ENCODE measurements around the gene CHSY1. TPM values are rescaled to one million over a fixed set of nuclear protein-coding genes. Genes with fewer than 3 reads are reported as not detected.
A peak's percentile ranks its signal among the peaks of the same experiment; 100 is the strongest.

CHSY1 gene
- total RNA-seq, 2 experiments from 2014 or later = 44.6 to 46.4 TPM

- no peak for DNase-seq
- Mint-ChIP-seq H3K4me1 (ENCODE audit: low read depth) (peaks cover 21% of the 10 kb centered on the region), H3K27me3 (ENCODE audit: low read depth) (no peaks in the 10 kb centered on the region), H3K9me3 (ENCODE audit: insufficient read depth) (no peaks in the 10 kb centered on the region), H3K27ac (no peak overlapping the region), H3K4me3 (no peak overlapping the region), H3K36me3 (ENCODE audit: low read depth) (peaks cover 60% of the 10 kb centered on the region)
- POLR2A ChIA-PET = no interaction called here
- no peak for ATAC-seq
- CTCF ChIA-PET = interaction anchor here (1.9 to 2.9 kb wide), 2 partner anchors 8 to 22 kb away, joined by 6 to 19 read pairs; no protein-coding TSS in a partner anchor
These were observed 28.2 kb upstream of the CHSY1 start for GRCh38 chr15:101280007-101280406.

GRCh38 chr15:101277943-101278564, 26.2 kb upstream of the CHSY1 start:
- H3K9me3 Mint-ChIP-seq (ENCODE audit: insufficient read depth) = no peaks in the 10 kb centered on the region
- ChIA-PET POLR2A (interaction anchor here (1.1 to 2.0 kb wide), 3 partner anchors 11 to 17 kb away, joined by 3 to 5 read pairs (median 3); partner anchors contain the start of gene SNRPA1), CTCF (interaction anchor here (0.7 to 2.9 kb wide), 7 partner anchors 8 to 363 kb away, joined by 3 to 19 read pairs (median 3); partner anchors contain the start of gene SNRPA1)
- H3K27ac Mint-ChIP-seq = peak overlapping the region; percentile 47
- no peak for DNase-seq
- no peaks in the 10 kb centered on the region for H3K27me3 Mint-ChIP-seq (ENCODE audit: low read depth)
- ATAC-seq = no peak
- peaks cover 25% of the 10 kb centered on the region for H3K4me1 Mint-ChIP-seq (ENCODE audit: low read depth)
- H3K36me3 Mint-ChIP-seq (ENCODE audit: low read depth) = peaks cover 65% of the 10 kb centered on the region
- peak overlapping the region; percentile 76 for H3K4me3 Mint-ChIP-seq

GRCh38 chr15:101277038-101277822, 25.4 kb upstream of the CHSY1 start, which contains the start of gene SELENOS:
Gene SELENOS, minus strand, starts transcription at chr15:101277485. Its CDS starts 68 bp downstream, at chr15:101277417.
- peaks cover 25% of the 10 kb centered on the region for H3K4me1 Mint-ChIP-seq (ENCODE audit: low read depth)
- peak within 1 kb of the TSS; percentile 93 for H3K27ac Mint-ChIP-seq
- no peaks in the 10 kb centered on the region for H3K27me3 Mint-ChIP-seq (ENCODE audit: low read depth)
- H3K9me3 Mint-ChIP-seq (ENCODE audit: insufficient read depth) = no peaks in the 10 kb centered on the region
- POLR2A ChIA-PET = interaction anchor here (1.2 to 1.4 kb wide), 2 partner anchors 12 to 16 kb away, joined by 3 to 4 read pairs; no protein-coding TSS in a partner anchor
- peaks cover 64% of the 10 kb centered on the region for H3K36me3 Mint-ChIP-seq (ENCODE audit: low read depth)
- DNase-seq (peak; percentile 90), ATAC-seq (peak; percentile 96)
- CTCF ChIA-PET = interaction anchor here (1.0 to 1.8 kb wide), 7 partner anchors 8 to 364 kb away, joined by 3 to 13 read pairs (median 5); partner anchors contain the start of gene SNRPA1
- H3K4me3 Mint-ChIP-seq = peak within 1 kb of the TSS; percentile 96

GRCh38 chr15:101276501-101277037, 24.7 kb upstream of the CHSY1 start:
- H3K36me3 Mint-ChIP-seq (ENCODE audit: low read depth) = peaks cover 60% of the 10 kb centered on the region
- H3K27me3 Mint-ChIP-seq (ENCODE audit: low read depth) = no peaks in the 10 kb centered on the region
- H3K27ac Mint-ChIP-seq = peak overlapping the region; percentile 93
- ChIA-PET CTCF (interaction anchor here (0.7 to 2.6 kb wide), 6 partner anchors 9 to 365 kb away, joined by 3 to 13 read pairs (median 6); no protein-coding TSS in a partner anchor), POLR2A (interaction anchor here (0.9 to 1.2 kb wide), 2 partner anchors 16 to 18 kb away, joined by 4 read pairs; partner anchors contain the start of gene SNRPA1)
- H3K4me3 Mint-ChIP-seq = peak overlapping the region; percentile 96
- H3K9me3 Mint-ChIP-seq (ENCODE audit: insufficient read depth) = no peaks in the 10 kb centered on the region
- DNase-seq (peak; percentile 44), ATAC-seq (peak; percentile 29)
- H3K4me1 Mint-ChIP-seq (ENCODE audit: low read depth) = peaks cover 25% of the 10 kb centered on the region

GRCh38 chr15:101275018-101275417, 23.2 kb upstream of the CHSY1 start:
- ATAC-seq = no peak
- Mint-ChIP-seq H3K36me3 (ENCODE audit: low read depth) (peaks cover 61% of the 10 kb centered on the region), H3K4me3 (no peak overlapping the region), H3K9me3 (ENCODE audit: insufficient read depth) (no peaks in the 10 kb centered on the region), H3K27me3 (ENCODE audit: low read depth) (no peaks in the 10 kb centered on the region), H3K27ac (no peak overlapping the region), H3K4me1 (ENCODE audit: low read depth) (peaks cover 25% of the 10 kb centered on the region)
- DNase-seq = no peak
- CTCF ChIA-PET = interaction anchor here (0.9 to 2.6 kb wide), 9 partner anchors 7 to 268 kb away, joined by 3 to 13 read pairs (median 3); no protein-coding TSS in a partner anchor
- POLR2A ChIA-PET = interaction anchor here (1.0 kb wide), 1 partner anchor 9 kb away, joined by 3 read pairs; no protein-coding TSS in a partner anchor

- no peak for ATAC-seq
- no peak for DNase-seq
- no peak overlapping the region for H3K27ac Mint-ChIP-seq
- POLR2A ChIA-PET = interaction anchor here (0.9 kb wide), 1 partner anchor 22 kb away, joined by 4 read pairs; the partner anchor contains the start of gene CHSY1
- peaks cover 54% of the 10 kb centered on the region for H3K36me3 Mint-ChIP-seq (ENCODE audit: low read depth)
- H3K27me3 Mint-ChIP-seq (ENCODE audit: low read depth) = no peaks in the 10 kb centered on the region
- CTCF ChIA-PET = interaction anchor here (0.7 to 2.4 kb wide), 5 partner anchors 12 to 262 kb away, joined by 3 to 9 read pairs (median 3); no protein-coding TSS in a partner anchor
- H3K4me3 Mint-ChIP-seq = no peak overlapping the region
- H3K9me3 Mint-ChIP-seq (ENCODE audit: insufficient read depth) = no peaks in the 10 kb centered on the region
- H3K4me1 Mint-ChIP-seq (ENCODE audit: low read depth) = peaks cover 25% of the 10 kb centered on the region
These were observed 21.7 kb upstream of the CHSY1 start for GRCh38 chr15:101273534-101273933.

- H3K4me3 Mint-ChIP-seq = no peak overlapping the region
- H3K4me1 Mint-ChIP-seq (ENCODE audit: low read depth) = peaks cover 20% of the 10 kb centered on the region
- ChIA-PET POLR2A (interaction anchor here (0.6 to 0.9 kb wide), 2 partner anchors 21 to 66 kb away, joined by 3 to 4 read pairs; partner anchors contain the start of gene CHSY1), CTCF (interaction anchor here (0.7 to 1.8 kb wide), 3 partner anchors 13 to 16 kb away, joined by 3 to 9 read pairs (median 3); no protein-coding TSS in a partner anchor)
- H3K27me3 Mint-ChIP-seq (ENCODE audit: low read depth) = no peaks in the 10 kb centered on the region
- H3K9me3 Mint-ChIP-seq (ENCODE audit: insufficient read depth) = no peaks in the 10 kb centered on the region
- peaks cover 49% of the 10 kb centered on the region for H3K36me3 Mint-ChIP-seq (ENCODE audit: low read depth)
- no peak for ATAC-seq
- no peak for DNase-seq
- no peak overlapping the region for H3K27ac Mint-ChIP-seq
These were observed 20.7 kb upstream of the CHSY1 start for GRCh38 chr15:101272584-101272983.

GRCh38 chr15:101269479-101270223, 17.8 kb upstream of the CHSY1 start:
- Mint-ChIP-seq H3K27ac (no peak overlapping the region), H3K4me3 (no peak overlapping the region), H3K4me1 (ENCODE audit: low read depth) (peaks cover 1% of the 10 kb centered on the region), H3K9me3 (ENCODE audit: insufficient read depth) (no peaks in the 10 kb centered on the region), H3K36me3 (ENCODE audit: low read depth) (peaks cover 38% of the 10 kb centered on the region), H3K27me3 (ENCODE audit: low read depth) (no peaks in the 10 kb centered on the region)
- ChIA-PET CTCF (interaction anchor here (2.0 kb wide), 1 partner anchor 261 kb away, joined by 6 read pairs; no protein-coding TSS in a partner anchor), POLR2A (no interaction called here)
- ATAC-seq (peak; percentile 39), DNase-seq (no peak)

- no peak for ATAC-seq
- H3K4me3 Mint-ChIP-seq = no peak overlapping the region
- no peak for DNase-seq
- H3K36me3 Mint-ChIP-seq (ENCODE audit: low read depth) = peaks cover 20% of the 10 kb centered on the region
- H3K27ac Mint-ChIP-seq = no peak overlapping the region
- CTCF ChIA-PET = interaction anchor here (1.1 to 2.4 kb wide), 4 partner anchors 9 to 260 kb away, joined by 3 to 17 read pairs (median 12); no protein-coding TSS in a partner anchor
- H3K27me3 Mint-ChIP-seq (ENCODE audit: low read depth) = no peaks in the 10 kb centered on the region
- H3K9me3 Mint-ChIP-seq (ENCODE audit: insufficient read depth) = no peaks in the 10 kb centered on the region
- POLR2A ChIA-PET = interaction anchor here (0.9 to 1.1 kb wide), 2 partner anchors 29 to 53 kb away, joined by 3 to 4 read pairs; no protein-coding TSS in a partner anchor
- peaks cover 6% of the 10 kb centered on the region for H3K4me1 Mint-ChIP-seq (ENCODE audit: low read depth)
These were observed 15.7 kb upstream of the CHSY1 start for GRCh38 chr15:101267320-101268104.

- no peaks in the 10 kb centered on the region for H3K27me3 Mint-ChIP-seq (ENCODE audit: low read depth)
- H3K27ac Mint-ChIP-seq = no peak overlapping the region
- ATAC-seq (no peak), DNase-seq (no peak)
- ChIA-PET CTCF (interaction anchor here (1.8 to 2.4 kb wide), 3 partner anchors 8 to 259 kb away, joined by 12 to 17 read pairs (median 12); no protein-coding TSS in a partner anchor), POLR2A (no interaction called here)
- H3K4me3 Mint-ChIP-seq = no peak overlapping the region
- H3K4me1 Mint-ChIP-seq (ENCODE audit: low read depth) = peaks cover 6% of the 10 kb centered on the region
- no peaks in the 10 kb centered on the region for H3K9me3 Mint-ChIP-seq (ENCODE audit: insufficient read depth)
- H3K36me3 Mint-ChIP-seq (ENCODE audit: low read depth) = peaks cover 15% of the 10 kb centered on the region
These were observed 14.9 kb upstream of the CHSY1 start for GRCh38 chr15:101266787-101267186.

All from activated CD8-positive, alpha-beta T cell treated with anti-CD3 and anti-CD28 coated beads, Interleukin-2, amount 10 ng/mL, durations not matched to agents 7 days and 5 days (primary cell).